ENCODE data around the gene RDH5.

GRCh38 chr12:55697686-55698085 lies 22.5 kb upstream of the RDH5 start:
- TF ChIP-seq, protein P1, sequence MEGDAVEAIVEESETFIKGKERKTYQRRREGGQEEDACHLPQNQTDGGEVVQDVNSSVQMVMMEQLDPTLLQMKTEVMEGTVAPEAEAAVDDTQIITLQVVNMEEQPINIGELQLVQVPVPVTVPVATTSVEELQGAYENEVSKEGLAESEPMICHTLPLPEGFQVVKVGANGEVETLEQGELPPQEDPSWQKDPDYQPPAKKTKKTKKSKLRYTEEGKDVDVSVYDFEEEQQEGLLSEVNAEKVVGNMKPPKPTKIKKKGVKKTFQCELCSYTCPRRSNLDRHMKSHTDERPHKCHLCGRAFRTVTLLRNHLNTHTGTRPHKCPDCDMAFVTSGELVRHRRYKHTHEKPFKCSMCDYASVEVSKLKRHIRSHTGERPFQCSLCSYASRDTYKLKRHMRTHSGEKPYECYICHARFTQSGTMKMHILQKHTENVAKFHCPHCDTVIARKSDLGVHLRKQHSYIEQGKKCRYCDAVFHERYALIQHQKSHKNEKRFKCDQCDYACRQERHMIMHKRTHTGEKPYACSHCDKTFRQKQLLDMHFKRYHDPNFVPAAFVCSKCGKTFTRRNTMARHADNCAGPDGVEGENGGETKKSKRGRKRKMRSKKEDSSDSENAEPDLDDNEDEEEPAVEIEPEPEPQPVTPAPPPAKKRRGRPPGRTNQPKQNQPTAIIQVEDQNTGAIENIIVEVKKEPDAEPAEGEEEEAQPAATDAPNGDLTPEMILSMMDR (conservative IDR thresholded peaks at IDR 0.05), result no peak
- no peak for TF ChIP-seq ZFX (IDR thresholded peaks at IDR 0.05)

Data from C4-2B (cell line).